Fibroblast of lung (primary cell): ENCODE measurements around the gene SUGCT.

Source experiments
- EZH2 ChIP-seq: IDR thresholded peaks from 2 replicates; pipeline ENCODE4 v1.5.1; 2012; ENCODE audit warnings: low read length, control low read depth, mild to moderate bottlenecking; ENCODE audit errors: missing control alignments
- TF ChIP-seq, protein P1 (sequence below), 2 donors: IDR thresholded peaks in 1 of 2; conservative IDR thresholded peaks in 1 of 2; 1 replicate in 1 of 2; 2 replicates in 1 of 2; pipeline ENCODE4 v1.5.1; 2011 to 2012; ENCODE audit warnings: low read length in 2 of 2, control low read depth in 1 of 2, inconsistent platforms in 1 of 2, low read depth in 1 of 2, mild to moderate bottlenecking in 1 of 2

DNA sequence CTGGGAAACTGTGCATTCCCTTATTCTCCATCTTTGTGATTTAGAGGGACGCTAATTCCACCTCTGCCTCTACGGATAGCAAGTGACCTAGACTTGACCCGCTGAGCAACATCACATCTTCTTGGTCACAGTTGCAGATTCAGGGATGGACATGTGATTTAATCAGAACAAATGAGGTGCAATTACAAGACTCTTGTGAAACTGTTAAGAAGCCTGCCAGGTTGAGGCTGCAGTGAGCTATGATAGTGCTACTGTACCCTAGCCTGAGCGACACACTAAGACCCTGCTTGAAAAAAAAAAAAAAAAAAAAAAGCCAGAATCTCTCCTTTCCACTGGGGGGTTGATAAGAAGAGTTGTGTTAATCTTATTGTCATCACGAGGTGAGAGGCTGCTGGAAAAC lies 14.8 kb upstream of the SUGCT start:
- TF ChIP-seq, protein P1, sequence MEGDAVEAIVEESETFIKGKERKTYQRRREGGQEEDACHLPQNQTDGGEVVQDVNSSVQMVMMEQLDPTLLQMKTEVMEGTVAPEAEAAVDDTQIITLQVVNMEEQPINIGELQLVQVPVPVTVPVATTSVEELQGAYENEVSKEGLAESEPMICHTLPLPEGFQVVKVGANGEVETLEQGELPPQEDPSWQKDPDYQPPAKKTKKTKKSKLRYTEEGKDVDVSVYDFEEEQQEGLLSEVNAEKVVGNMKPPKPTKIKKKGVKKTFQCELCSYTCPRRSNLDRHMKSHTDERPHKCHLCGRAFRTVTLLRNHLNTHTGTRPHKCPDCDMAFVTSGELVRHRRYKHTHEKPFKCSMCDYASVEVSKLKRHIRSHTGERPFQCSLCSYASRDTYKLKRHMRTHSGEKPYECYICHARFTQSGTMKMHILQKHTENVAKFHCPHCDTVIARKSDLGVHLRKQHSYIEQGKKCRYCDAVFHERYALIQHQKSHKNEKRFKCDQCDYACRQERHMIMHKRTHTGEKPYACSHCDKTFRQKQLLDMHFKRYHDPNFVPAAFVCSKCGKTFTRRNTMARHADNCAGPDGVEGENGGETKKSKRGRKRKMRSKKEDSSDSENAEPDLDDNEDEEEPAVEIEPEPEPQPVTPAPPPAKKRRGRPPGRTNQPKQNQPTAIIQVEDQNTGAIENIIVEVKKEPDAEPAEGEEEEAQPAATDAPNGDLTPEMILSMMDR (conservative IDR thresholded peaks at IDR 0.05 in 1 of 2, IDR thresholded peaks at IDR 0.05 in 1 of 2; ENCODE audit: low read depth in 1 of 2, low read length in 2 of 2), result no peak
- no peak for TF ChIP-seq EZH2
